Bronchial epithelial cell (primary cell): ENCODE measurements around the gene CYS1. TPM values are rescaled to one million over a fixed set of nuclear protein-coding genes. Genes with fewer than 3 reads are reported as not detected.

ENCODE experiments used
- DNase-seq: peaks from one replicate; pipeline ENCODE4 v3.0.0-alpha.2; 2010; ENCODE audit warnings: low read depth
- FAIRE-seq: peaks from 2 replicates; lab custom pipeline; 2011; peaks lifted over from hg19 to GRCh38; lab: Jason Lieb, UNC
- H3K27me3 ChIP-seq: 2 replicates; pipeline ENCODE4 v1.5.1; 2011; ENCODE audit warnings: low read length; ENCODE audit not compliant: control insufficient read depth, insufficient read depth
- H3K36me3 ChIP-seq: 2 replicates; pipeline ENCODE4 v1.5.1; 2011; ENCODE audit warnings: low read length; ENCODE audit not compliant: control insufficient read depth, insufficient read depth
- H3K4me3 ChIP-seq: 2 replicates; pipeline ENCODE4 v1.5.1; 2011; ENCODE audit warnings: mild to moderate bottlenecking, low read depth, low read length, control low read depth
- total RNA-seq: library from RNA; depleted of rRNA; stranded (reverse); fragments of >200 nt; gene quantifications from 2 replicates; pipeline ENCODE4 v1.2.1, GENCODE V29; 2014
- TF ChIP-seq, protein P1 (sequence below): IDR thresholded peaks from 2 replicates; pipeline ENCODE4 v1.5.1; 2011; ENCODE audit warnings: mild to moderate bottlenecking, moderate library complexity, low read length, control low read depth, inconsistent platforms; ENCODE audit not compliant: insufficient read depth, severe bottlenecking

Gene CYS1
- total RNA-seq, 1 donor from 2014 or later: 0.26 TPM

- TF ChIP-seq, protein P1, sequence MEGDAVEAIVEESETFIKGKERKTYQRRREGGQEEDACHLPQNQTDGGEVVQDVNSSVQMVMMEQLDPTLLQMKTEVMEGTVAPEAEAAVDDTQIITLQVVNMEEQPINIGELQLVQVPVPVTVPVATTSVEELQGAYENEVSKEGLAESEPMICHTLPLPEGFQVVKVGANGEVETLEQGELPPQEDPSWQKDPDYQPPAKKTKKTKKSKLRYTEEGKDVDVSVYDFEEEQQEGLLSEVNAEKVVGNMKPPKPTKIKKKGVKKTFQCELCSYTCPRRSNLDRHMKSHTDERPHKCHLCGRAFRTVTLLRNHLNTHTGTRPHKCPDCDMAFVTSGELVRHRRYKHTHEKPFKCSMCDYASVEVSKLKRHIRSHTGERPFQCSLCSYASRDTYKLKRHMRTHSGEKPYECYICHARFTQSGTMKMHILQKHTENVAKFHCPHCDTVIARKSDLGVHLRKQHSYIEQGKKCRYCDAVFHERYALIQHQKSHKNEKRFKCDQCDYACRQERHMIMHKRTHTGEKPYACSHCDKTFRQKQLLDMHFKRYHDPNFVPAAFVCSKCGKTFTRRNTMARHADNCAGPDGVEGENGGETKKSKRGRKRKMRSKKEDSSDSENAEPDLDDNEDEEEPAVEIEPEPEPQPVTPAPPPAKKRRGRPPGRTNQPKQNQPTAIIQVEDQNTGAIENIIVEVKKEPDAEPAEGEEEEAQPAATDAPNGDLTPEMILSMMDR: no peak
- no peak for FAIRE-seq
- no peak for DNase-seq
- Histone ChIP-seq H3K36me3 (no peaks in the 10 kb centered on the region), H3K27me3 (peaks cover 11% of the 10 kb centered on the region), H3K4me3 (no peak overlapping the region)
Observed at GRCh38 chr2:10075101-10075500, 5.1 kb downstream of the CYS1 start.

- FAIRE-seq: no peak
- peaks cover 9% of the 10 kb centered on the region for H3K27me3 ChIP-seq
Observed at GRCh38 chr2:10073706-10074105, 6.5 kb downstream of the CYS1 start.

DNA sequence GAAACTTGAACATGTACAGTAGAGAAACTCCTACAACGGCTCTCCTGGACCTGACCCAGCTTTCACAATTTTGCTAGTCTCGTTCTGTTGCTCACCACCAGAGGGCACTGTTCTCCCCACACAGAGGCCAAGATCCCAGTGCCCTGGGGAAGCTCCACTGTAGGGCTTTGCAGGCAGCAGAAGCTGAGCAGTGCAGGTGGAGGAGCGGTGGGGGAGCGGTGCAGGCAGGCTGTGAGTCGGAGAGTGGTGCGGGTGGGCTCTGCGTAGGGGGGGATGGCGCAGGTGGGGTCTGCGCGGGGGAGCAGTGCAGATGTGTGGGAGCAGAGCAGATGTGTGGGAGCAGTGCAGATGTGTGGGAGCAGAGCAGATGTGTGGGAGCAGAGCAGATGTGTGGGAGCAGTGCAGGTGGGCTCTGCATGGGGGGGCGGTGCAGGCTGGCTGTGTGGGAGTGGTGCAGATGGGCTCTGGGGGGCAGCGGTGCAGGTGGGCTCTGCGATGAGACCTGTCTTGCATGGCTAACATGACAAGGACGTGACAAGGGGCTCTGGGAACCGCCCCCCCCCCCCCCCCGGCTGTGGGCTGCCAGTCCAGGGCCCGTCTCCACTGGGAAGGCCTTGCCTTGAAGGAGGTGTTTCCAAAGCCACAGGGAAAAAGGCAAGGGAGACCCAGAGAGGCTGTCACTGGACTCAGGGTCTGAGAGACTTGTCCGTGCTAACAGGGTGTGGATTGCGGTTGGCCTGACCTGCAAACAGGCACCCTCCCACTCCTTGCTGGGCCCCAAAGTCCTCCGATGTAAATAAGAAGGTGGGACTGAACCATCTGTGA, 7.3 kb downstream of the CYS1 start:
- no peaks in the 10 kb centered on the region for H3K36me3 ChIP-seq
- peak; percentile 77 for DNase-seq
- no peak for FAIRE-seq
- H3K27me3 ChIP-seq: peaks cover 2% of the 10 kb centered on the region
- H3K4me3 ChIP-seq: no peak overlapping the region
- TF ChIP-seq, protein P1: peak; percentile 90

More at GRCh38 chr2:10073706-10074105, 6.5 kb downstream of the CYS1 start:
- H3K36me3 ChIP-seq: no peaks in the 10 kb centered on the region
- no peak overlapping the region for H3K4me3 ChIP-seq
- no peak for DNase-seq
- TF ChIP-seq, protein P1: no peak

- TF ChIP-seq, protein P1: no peak
- DNase-seq (no peak), FAIRE-seq (no peak)
- H3K27me3 ChIP-seq: peaks cover 2% of the 10 kb centered on the region
- no peaks in the 10 kb centered on the region for H3K36me3 ChIP-seq
- H3K4me3 ChIP-seq: no peak overlapping the region
Observed at GRCh38 chr2:10071595-10071994, 8.6 kb downstream of the CYS1 start.

- TF ChIP-seq, protein P1: no peak
- FAIRE-seq (no peak), DNase-seq (no peak)
- Histone ChIP-seq H3K4me3 (no peak overlapping the region), H3K27me3 (peaks cover 2% of the 10 kb centered on the region), H3K36me3 (no peaks in the 10 kb centered on the region)
Observed at GRCh38 chr2:10071176-10071575, 9.0 kb downstream of the CYS1 start.
